GM10847 (cell line): ENCODE measurements around the gene LAS1L.
A peak's percentile ranks its signal among the peaks of the same experiment; 100 is the strongest.

Source experiments
- POLR2A ChIP-seq: IDR thresholded peaks from 2 replicates; pipeline ENCODE4 v1.6.1; 2011; ENCODE audit not compliant: insufficient read length; ENCODE audit errors: extremely low read depth

LAS1L gene

GRCh38 chrX:65534450-65535292, at the start of gene LAS1L:
Gene LAS1L (minus strand): TSS chrX:65534787. CDS start chrX:65534715, 72 bp downstream.
- peak; percentile 71 for TF ChIP-seq POLR2A

GRCh38 chrX:65582450-65583082, 48.0 kb upstream of the LAS1L start:
- no peak for TF ChIP-seq POLR2A

DNA sequence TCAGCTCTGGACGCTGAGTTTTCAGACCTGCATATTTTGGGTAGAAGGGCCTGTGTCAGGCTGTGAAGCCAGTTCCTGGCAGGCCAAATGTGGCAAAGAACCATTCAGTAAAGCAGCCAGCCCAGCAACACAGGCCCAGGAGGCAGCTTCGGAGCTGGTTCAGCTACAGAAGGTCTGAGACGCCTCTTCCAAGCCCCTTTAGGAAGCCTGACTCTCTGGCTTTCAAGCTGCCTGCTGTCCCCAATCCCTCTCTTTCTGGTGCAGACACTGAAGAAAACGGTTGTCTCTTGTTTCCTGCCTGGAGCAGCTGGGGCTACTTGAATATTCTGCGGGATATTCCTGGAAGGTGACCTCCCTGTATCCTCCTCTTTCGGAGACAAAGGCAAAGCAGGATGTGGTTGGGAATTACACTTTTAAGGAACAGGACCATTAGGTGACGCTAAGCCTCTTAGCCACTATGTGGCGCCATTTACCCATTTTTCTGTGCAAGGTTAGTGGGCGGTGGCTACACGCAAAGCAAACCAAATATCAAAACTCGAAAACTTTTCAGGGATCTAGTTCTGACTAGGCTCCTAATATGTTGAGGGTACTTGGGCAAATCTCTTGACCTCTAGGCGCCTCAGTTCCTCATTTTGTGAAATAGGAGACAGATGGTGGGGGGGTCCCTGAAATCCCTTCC, 47.2 kb upstream of the LAS1L start:
- TF ChIP-seq POLR2A, result no peak

DNA sequence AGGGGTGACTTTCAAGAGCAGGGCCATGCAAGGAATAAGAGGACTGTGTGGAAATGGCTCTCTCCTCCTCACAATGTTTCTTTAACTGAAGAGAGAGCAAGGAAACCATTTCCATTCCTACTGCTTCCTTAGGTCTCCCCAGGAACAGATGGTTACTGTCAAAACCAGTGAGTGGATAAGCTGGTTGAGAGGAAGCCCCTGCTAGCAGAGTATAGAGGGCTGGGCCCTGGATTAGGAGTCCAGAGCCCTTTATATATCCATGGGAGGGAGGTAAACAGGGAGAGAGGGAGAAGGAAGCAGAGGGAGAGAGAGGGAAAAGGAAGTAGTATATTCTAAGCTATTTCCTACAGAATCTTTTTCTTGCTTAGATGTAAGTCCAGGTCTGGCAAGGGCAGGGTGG, 43.8 kb upstream of the LAS1L start:
- no peak for TF ChIP-seq POLR2A

- TF ChIP-seq POLR2A, result no peak
These were observed 41.6 kb upstream of the LAS1L start for GRCh38 chrX:65576160-65576559.

- TF ChIP-seq POLR2A, result no peak
These were observed 40.4 kb upstream of the LAS1L start for GRCh38 chrX:65575022-65575421.

- TF ChIP-seq POLR2A, result no peak
These were observed 39.8 kb upstream of the LAS1L start for GRCh38 chrX:65574356-65574755.

- no peak for TF ChIP-seq POLR2A
These were observed 38.4 kb upstream of the LAS1L start for GRCh38 chrX:65572971-65573370.

DNA sequence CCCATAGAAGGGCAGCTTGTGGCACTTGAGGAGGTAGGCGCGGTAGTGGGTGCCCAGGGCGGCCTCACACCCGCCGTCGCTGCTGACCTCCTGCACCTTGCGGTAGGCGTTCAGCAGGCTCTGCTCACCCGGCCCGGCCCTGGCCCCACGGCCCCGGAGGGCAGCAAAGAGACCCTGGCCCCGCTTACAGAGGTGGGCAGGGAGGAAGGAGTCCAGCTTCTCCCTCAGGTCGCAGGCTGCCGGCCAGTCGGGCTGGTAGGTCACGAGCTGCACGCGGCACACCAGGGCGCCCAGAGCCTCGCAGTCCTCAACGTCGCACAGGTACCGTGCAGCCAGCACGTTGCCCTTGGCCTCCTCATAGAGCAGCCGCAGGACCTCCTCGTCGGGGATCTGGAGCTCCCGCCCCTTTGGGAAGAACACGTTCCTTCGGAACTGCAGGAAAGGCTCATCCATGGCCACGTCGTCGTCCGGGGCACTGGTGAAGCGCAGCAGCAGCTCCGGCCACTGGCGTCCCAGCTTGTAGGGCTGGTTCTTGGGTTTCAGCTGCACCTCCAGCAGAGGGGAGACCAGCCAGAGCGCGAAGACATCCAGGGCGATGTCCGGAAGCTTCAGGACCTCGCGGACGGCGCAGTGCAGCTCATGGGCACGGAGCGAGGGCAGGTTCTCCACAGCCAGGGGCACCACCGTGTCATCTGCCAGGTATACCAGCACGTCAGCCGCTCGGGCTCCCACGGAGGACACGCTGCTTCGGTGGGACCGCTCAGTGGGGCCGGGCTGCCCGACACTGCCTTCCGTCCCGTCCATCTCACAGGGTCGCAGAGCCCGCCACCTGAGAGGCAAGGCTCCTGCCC, 17.1 kb upstream of the LAS1L start:
- TF ChIP-seq POLR2A, result no peak

DNA sequence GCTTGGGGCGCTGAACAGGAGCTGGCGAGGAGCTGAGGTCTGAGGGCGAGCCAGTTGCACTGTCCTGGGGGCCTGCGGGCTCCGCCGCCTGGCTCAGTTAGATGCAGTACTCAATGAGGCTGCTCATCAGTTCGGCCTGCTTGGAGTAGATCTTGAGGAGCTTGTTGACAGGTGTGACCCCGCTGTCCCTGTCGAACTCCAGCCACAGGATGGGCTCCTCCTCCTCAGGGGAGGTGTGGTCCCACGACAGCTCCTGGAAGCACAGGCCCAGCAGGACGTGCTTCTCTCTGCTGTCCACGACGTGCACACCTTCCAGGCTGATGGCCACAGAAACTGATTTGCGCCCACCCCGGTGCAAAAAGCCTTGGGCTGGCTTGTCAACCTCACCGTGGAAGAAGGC, 16.5 kb upstream of the LAS1L start:
- no peak for TF ChIP-seq POLR2A

GRCh38 chrX:65545456-65545855, 10.9 kb upstream of the LAS1L start:
- no peak for TF ChIP-seq POLR2A

DNA sequence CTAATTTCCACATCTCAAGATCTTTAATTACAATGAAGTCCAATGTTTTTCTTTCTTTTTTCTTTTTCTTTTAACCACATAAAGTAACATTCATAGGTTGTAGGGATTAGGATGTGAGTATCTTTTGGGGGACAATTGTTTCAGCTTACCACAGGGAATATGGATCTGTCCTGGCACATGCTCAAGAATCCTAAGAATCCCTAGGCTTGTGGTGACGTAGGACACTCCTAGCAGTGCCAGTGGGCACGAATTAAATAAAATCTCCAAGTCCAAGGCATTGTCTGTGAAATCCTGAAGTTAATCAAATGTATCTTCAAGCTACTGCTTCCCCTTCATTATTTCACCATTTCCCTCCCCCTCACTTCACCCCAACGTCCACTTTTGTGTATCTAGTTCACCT, 2.6 kb upstream of the LAS1L start:
- no peak for TF ChIP-seq POLR2A

DNA sequence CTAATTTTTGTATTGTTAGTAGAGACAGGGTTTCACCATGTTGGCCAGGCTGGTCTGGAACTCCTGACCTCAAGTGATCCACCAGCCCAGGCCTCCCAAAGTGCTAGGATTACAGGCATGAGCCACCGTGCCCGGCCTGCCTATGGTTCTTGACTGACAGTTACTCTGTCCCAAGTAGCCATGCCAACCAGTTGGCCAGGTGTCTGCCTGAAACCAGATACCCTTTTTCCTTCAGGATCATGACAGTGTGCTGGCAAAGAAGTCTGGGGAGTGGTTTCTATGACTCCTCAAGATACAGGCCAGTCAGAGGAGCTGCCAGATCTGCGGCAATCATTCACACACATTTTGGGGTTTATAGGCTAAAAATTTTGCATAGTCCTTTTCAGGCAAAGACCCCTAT, 1.7 kb upstream of the LAS1L start:
- TF ChIP-seq POLR2A, result no peak

GRCh38 chrX:65532016-65532415, 2.6 kb downstream of the LAS1L start:
- no peak for TF ChIP-seq POLR2A

- no peak for TF ChIP-seq POLR2A
These were observed 5.8 kb downstream of the LAS1L start for GRCh38 chrX:65528705-65529340.
